Measurements from ENCODE around the gene RLIM.

Gene RLIM

DNA sequence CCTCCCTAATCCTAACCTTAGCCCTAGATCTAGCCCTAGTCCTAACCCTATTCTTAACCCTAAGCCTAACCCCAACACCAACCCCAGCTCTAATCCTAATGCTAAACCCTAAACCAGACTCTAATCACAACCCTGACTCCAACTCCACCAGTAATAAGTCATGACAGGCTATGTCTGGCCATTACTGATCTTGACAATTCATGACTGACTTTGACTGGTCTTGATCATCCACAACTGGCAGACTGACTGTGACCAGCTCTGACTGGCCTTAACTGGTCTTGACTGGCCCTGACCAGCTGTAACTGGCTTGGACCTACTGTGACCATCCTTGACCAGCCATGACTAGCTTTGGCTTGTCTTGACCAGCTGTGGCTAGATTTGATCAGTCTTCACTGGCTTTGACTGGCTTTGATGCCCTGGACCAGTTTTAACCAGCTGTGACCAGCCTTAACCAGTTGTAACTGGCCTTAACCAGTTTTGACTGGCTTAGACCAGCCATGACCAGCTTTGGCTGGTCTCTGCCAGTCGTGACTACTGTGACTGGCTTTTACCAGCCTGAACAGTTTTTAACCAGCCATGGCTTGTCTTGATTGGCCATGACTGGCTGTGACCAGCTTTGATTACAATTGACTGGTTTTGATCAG is 68.4 kb downstream of the RLIM start:
- Mint-ChIP-seq H3K27ac (no peak overlapping the region), H3K27me3 (ENCODE audit: low read depth, poor library complexity) (no peaks in the 10 kb centered on the region), H3K9me3 (peaks cover 37% of the 10 kb centered on the region), H3K36me3 (ENCODE audit: low read depth) (no peaks in the 10 kb centered on the region), H3K4me3 (no peak overlapping the region), H3K4me1 (no peaks in the 10 kb centered on the region)
- TF ChIP-seq, protein P1, sequence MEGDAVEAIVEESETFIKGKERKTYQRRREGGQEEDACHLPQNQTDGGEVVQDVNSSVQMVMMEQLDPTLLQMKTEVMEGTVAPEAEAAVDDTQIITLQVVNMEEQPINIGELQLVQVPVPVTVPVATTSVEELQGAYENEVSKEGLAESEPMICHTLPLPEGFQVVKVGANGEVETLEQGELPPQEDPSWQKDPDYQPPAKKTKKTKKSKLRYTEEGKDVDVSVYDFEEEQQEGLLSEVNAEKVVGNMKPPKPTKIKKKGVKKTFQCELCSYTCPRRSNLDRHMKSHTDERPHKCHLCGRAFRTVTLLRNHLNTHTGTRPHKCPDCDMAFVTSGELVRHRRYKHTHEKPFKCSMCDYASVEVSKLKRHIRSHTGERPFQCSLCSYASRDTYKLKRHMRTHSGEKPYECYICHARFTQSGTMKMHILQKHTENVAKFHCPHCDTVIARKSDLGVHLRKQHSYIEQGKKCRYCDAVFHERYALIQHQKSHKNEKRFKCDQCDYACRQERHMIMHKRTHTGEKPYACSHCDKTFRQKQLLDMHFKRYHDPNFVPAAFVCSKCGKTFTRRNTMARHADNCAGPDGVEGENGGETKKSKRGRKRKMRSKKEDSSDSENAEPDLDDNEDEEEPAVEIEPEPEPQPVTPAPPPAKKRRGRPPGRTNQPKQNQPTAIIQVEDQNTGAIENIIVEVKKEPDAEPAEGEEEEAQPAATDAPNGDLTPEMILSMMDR (IDR thresholded peaks at IDR 0.05) = no peak
- no peak for DNase-seq

DNA sequence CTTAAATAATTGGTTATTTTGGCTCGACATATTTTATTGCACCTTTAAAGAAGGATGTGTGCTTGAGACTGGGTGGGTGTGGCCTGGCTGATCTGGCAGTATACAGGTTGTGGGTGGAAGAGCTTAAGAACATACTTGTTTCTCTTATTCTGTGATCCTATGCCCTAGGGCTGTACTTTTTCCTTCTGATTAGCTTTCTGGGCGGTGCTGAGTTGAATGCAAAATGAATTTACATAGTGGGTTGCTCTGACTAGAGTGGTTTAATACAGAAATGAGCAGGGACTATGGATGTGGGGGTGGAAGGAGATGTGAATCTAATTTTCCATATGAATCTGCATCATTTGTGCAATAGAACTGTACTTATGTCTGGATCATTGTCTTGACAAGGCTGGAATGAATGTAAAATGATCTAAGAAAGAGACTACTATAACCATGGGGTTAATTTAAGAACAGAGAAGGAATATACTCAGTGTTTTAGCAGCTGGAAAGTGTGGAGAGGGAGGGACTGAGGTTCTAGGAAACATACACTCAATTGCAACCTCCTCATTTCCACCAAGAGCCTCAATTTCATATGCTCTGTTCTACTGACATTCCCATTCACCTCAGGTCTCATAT is 73.7 kb downstream of the RLIM start:
- Mint-ChIP-seq H3K36me3 (ENCODE audit: low read depth) (no peaks in the 10 kb centered on the region), H3K27ac (no peak overlapping the region), H3K4me3 (no peak overlapping the region), H3K27me3 (ENCODE audit: low read depth, poor library complexity) (peaks cover 2% of the 10 kb centered on the region), H3K9me3 (peaks cover 29% of the 10 kb centered on the region), H3K4me1 (peaks cover 8% of the 10 kb centered on the region)
- TF ChIP-seq, protein P1 (IDR thresholded peaks at IDR 0.05) = no peak
- no peak for DNase-seq

DNA sequence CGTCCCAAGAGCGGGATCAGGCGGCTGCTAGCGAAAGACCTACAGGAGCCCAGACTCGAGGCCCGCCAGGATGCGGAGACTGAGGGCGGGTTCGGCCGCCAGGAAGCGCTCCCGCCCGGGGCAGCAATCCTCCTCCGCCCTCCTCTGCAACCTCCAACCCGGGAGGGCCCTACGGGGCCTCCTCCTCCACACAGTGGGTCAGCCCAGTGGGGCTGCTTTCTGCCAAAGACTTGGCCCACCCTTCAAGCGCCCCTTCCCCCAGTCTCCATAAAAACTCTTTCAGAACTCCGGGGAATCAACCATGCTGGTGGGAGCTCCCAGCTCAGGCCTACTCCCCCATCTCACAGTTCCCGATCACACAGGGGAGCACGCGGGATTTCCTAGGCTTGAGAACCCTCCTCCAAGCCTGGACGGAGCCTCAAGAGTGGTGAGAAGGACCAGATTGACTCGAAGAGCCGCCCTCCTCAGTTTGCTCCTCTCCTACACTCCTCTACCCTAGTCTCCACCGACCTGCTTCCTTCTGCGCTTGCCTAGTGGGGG is 77.5 kb downstream of the RLIM start:
- Mint-ChIP-seq H3K36me3 (ENCODE audit: low read depth) (peaks cover 5% of the 10 kb centered on the region), H3K27me3 (ENCODE audit: low read depth, poor library complexity) (peaks cover 2% of the 10 kb centered on the region), H3K27ac (peak overlapping the region; percentile 88), H3K9me3 (peaks cover 26% of the 10 kb centered on the region), H3K4me1 (peaks cover 25% of the 10 kb centered on the region), H3K4me3 (peak overlapping the region; percentile 80)
- no peak for DNase-seq
- TF ChIP-seq, protein P1 (IDR thresholded peaks at IDR 0.05) = no peak

DNA sequence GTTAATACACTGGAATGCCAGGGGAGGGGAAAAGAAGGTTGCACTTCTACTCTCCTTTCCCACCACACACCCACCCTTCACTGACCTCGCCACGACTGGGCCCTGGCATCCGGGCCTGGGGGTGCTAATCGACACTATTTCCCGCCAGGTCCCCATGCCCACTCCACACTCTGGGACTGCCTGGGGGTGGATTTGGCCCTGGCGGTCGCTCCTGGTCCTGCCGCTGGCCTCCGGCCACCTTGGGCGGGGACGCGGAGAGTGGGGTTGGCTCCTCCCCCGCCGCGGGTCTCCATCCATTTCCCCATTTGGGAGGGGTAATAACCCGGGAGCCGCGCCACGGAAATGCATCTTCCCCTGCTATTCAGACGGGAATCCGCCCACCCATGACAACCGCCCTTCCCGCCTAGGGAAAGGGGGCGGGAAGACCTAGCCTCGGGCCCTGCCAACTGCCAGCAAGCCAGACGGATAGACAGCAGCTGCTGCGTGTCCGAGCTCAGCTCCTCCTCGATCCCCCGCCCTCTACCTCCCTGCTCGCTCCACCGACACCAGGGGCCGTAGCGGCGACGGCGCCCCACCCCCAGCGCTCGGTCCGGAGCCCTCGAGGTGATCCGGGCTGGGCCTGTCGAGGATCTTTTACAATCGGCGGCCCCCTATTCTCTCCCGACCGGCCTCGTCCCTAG is 78.1 kb downstream of the RLIM start:
- Mint-ChIP-seq H3K27ac (no peak overlapping the region), H3K4me3 (peak overlapping the region; percentile 80), H3K27me3 (ENCODE audit: low read depth, poor library complexity) (peaks cover 2% of the 10 kb centered on the region), H3K9me3 (peaks cover 21% of the 10 kb centered on the region), H3K36me3 (ENCODE audit: low read depth) (peaks cover 10% of the 10 kb centered on the region), H3K4me1 (peaks cover 25% of the 10 kb centered on the region)
- DNase-seq = peak; percentile 73
- TF ChIP-seq, protein P1 (IDR thresholded peaks at IDR 0.05) = peak; percentile 30

DNA sequence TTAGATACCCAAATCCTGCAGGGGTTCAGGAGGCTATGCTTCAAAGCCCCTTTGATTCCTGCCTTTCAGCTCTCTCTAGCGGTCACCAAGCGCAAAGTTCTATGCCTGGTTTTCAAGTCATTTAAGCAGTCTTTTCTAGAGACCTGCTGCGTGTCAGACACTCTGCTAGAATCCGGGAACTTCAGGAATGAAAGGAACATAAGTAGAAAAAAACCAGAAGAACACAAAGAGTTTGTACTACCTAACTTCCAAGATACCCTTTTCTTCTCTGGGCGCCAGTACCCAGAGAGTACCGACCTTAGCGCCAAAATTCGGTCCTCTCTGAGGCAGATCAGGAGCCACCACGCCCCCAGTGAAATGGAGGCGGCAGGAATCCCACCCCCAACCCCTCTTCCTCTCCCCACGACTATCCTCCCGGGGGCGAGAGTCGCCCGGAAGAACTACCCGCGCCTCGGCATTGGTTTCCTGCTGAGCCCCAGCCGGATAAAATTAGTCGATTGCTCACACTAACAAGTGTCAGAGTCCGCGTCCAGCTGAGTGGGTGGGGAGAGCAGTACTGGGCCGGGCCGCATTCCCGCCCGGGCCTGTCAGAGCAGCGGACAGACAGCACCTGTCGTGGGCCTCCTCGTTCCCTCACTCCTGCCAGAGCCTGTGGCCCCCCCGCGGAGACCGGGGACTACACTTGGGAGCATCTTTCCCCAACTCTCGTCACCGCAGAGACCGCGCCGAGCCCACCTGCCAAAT is 78.8 kb downstream of the RLIM start:
- Mint-ChIP-seq H3K9me3 (peaks cover 21% of the 10 kb centered on the region), H3K36me3 (ENCODE audit: low read depth) (peaks cover 10% of the 10 kb centered on the region), H3K4me1 (peaks cover 25% of the 10 kb centered on the region), H3K27me3 (ENCODE audit: low read depth, poor library complexity) (peaks cover 2% of the 10 kb centered on the region), H3K27ac (peak overlapping the region; percentile 16), H3K4me3 (peak overlapping the region; percentile 80)
- TF ChIP-seq, protein P1 (IDR thresholded peaks at IDR 0.05) = no peak
- DNase-seq = peak; percentile 46

Data from nephron progenitor cell (in vitro differentiated cells).